SK-N-SH (cell line): ENCODE measurements around the gene TPRA1.

Experiments
- CTCF ChIP-seq: fragments of 200-600 bp; sonication (generic); IDR thresholded peaks from 2 replicates; pipeline ENCODE4 v1.6.1; 2017; ENCODE audit warnings: antibody characterized with exemption, mild to moderate bottlenecking, moderate library complexity
- FOSL2 ChIP-seq: IDR thresholded peaks from 2 replicates; pipeline ENCODE4 v1.4.0; 2012; ENCODE audit warnings: low read depth, mild to moderate bottlenecking, moderate library complexity, borderline replicate concordance
- RFX5 ChIP-seq: IDR thresholded peaks from 2 replicates; pipeline ENCODE4 v1.6.1; 2012; ENCODE audit warnings: mild to moderate bottlenecking, improper control_type of control experiment, low read length
- TCF12 ChIP-seq: IDR thresholded peaks from 2 replicates; pipeline ENCODE4 v1.4.0; 2012
- YY1 ChIP-seq: IDR thresholded peaks from 2 replicates; pipeline ENCODE4 v1.4.0; 2012; ENCODE audit warnings: low read depth, mild to moderate bottlenecking

- TF ChIP-seq RFX5 (no peak), CTCF (no peak), YY1 (no peak), TCF12 (no peak), FOSL2 (no peak)
Measured at GRCh38 chr3:127541320-127541719, 49.2 kb downstream of the TPRA1 start.
